Measurements from ENCODE around the gene UBXN7. TPM values are rescaled to one million over a fixed set of nuclear protein-coding genes. Genes with fewer than 3 reads are reported as not detected.
A peak's percentile ranks its signal among the peaks of the same experiment; 100 is the strongest.

Gene UBXN7
- 21.9 and 23.8 TPM in 2 replicates for total RNA-seq

GRCh38 chr3:196432137-196432879, at the start of gene UBXN7:
TSS of gene UBXN7 (minus strand) at chr3:196432427. CDS start at chr3:196432399, 28 bp downstream.

GRCh38 chr3:196317687-196318467, 114.3 kb downstream of the UBXN7 start, which contains the start of gene DYNLT2B:
TSS of gene DYNLT2B (minus strand) at chr3:196318240. CDS start at chr3:196318152, 88 bp downstream.

Small RNA genes within 50 kb of the gene (small RNA-seq; reads per million reads assigned to genes)
- gene AC069257.2 = not detected
- gene AC083822.1 = not detected
- gene AC117490.1 = not detected
- gene RN7SL434P = not detected
- gene RN7SL738P = not detected
- 0.19 reads per million for gene RNU6-1279P
- 0.37 reads per million, percentile 18 among the genes with 10 or more reads in this experiment for gene RNU6-910P

Other genes starting within 250 kb of the UBXN7 start
- gene ZDHHC19, start 221.0 kb downstream of the UBXN7 start, total RNA-seq = not detected in 2 replicates
- not detected in 2 replicates for gene SLC51A, start 215.9 kb downstream of the UBXN7 start, total RNA-seq
- 88.5 and 117 TPM in 2 replicates for gene PCYT1A, start 144.7 kb downstream of the UBXN7 start, total RNA-seq
- gene DYNLT2B, start 114.2 kb downstream of the UBXN7 start, total RNA-seq = 7.8 and 9.0 TPM in 2 replicates
- not detected in 2 replicates for gene TM4SF19, start 94.0 kb downstream of the UBXN7 start, total RNA-seq
- 20.3 and 27.0 TPM in 2 replicates for gene RNF168, start 71.3 kb upstream of the UBXN7 start, total RNA-seq
- gene SMCO1, start 82.9 kb upstream of the UBXN7 start, total RNA-seq = not detected in 2 replicates
- gene WDR53, start 136.1 kb upstream of the UBXN7 start, total RNA-seq = 6.0 and 6.2 TPM in 2 replicates
- gene FBXO45, start 136.2 kb upstream of the UBXN7 start, total RNA-seq = 10.8 and 16.6 TPM in 2 replicates
- 12.7 and 13.0 TPM in 2 replicates for gene NRROS, start 207.3 kb upstream of the UBXN7 start, total RNA-seq

All from vein endothelial cell (primary cell).